Measurements from ENCODE around the gene PUM2. TPM values are rescaled to one million over a fixed set of nuclear protein-coding genes. Genes with fewer than 3 reads are reported as not detected.

The PUM2 gene
- polyA plus RNA-seq, 1 of the 3 experiments (the other 2 are of a cell fraction): 19.7 TPM

GRCh38 chr2:20208476-20208859 lies 142.2 kb downstream of the PUM2 start:
- Histone ChIP-seq H3K27ac (ENCODE audit: low read depth in 2 of 2, low read length in 1 of 2) (no peak overlapping the region; a peak in 1 of 4 replicates), H3K27me3 (ENCODE audit: insufficient read depth) (no peaks in the 10 kb centered on the region), H3K79me2 (ENCODE audit: insufficient read depth) (peaks cover 7% of the 10 kb centered on the region; the same call in 1 of the 2 replicates), H3K36me3 (replicated peaks in 1 of 2; ENCODE audit: control insufficient read depth in 1 of 2, insufficient read depth in 2 of 2, low read length in 1 of 2) (peaks cover 0 to 13% of the 10 kb centered on the region in 2 experiments), H3F3A (replicated peaks; ENCODE audit: insufficient read depth) (no peaks in the 10 kb centered on the region), H3K4me2 (no peak overlapping the region), H4K20me1 (ENCODE audit: insufficient read depth) (0 out of 2 replicates have a peak, but pooled peaks cover 4% of the 10 kb centered on the region), H3K9me3 (no peaks in the 10 kb centered on the region), H3K4me1 (ENCODE audit: control insufficient read depth in 1 of 2, insufficient read depth in 2 of 2, low read depth in 1 of 2, low read length in 1 of 2) (peaks cover 0 to 44% of the 10 kb centered on the region in 2 experiments; a peak in 1 of 4 replicates), H3K4me3 (ENCODE audit: low read depth in 2 of 2, low read length in 1 of 2) (no peak overlapping the region), H3K9ac (no peak overlapping the region), H2AFZ (ENCODE audit: low read depth) (no peak overlapping the region), H3K9me2 (no peaks in the 10 kb centered on the region)
- no peak for TF ChIP-seq USF1 (IDR thresholded peaks at IDR 0.05; ENCODE audit: borderline replicate concordance, low read depth)
- TF ChIP-seq SIN3A (IDR thresholded peaks at IDR 0.05; ENCODE audit: borderline replicate concordance, low read depth, low read length): no peak
- no peak for TF ChIP-seq NRF1 (IDR thresholded peaks at IDR 0.05; ENCODE audit: low read depth, low read length)
- TF ChIP-seq RAD21 (IDR thresholded peaks at IDR 0.05; ENCODE audit: low read length): no peak
- TF ChIP-seq USF2 (IDR thresholded peaks at IDR 0.05; ENCODE audit: borderline replicate concordance, low read depth, low read length): no peak
- 100% methylated on average over 3 of the region's 5 CpGs for WGBS (ENCODE audit: low lambda C conversion rate)
- POLR2A ChIA-PET: no interaction called here
- CTCF ChIA-PET: interaction anchor here (0.6 to 1.6 kb wide), 7 partner anchors 9 to 105 kb away, joined by 3 to 6 read pairs (median 3); partner anchors contain the start of gene SDC1
- DNase-seq: no peak

- H3K79me2 ChIP-seq (ENCODE audit: insufficient read depth): peaks cover 5% of the 10 kb centered on the region; the same call in 1 of the 2 replicates
- 93% methylated on average over 5 of the region's 5 CpGs for WGBS (ENCODE audit: low lambda C conversion rate)
These were observed 143.6 kb downstream of the PUM2 start for GRCh38 chr2:20207051-20207450.

More at GRCh38 chr2:20207051-20207450, 143.6 kb downstream of the PUM2 start:
- peaks cover 0 to 30% of the 10 kb centered on the region in 2 experiments; a peak in 1 of 4 replicates for H3K4me1 ChIP-seq (ENCODE audit: control insufficient read depth in 1 of 2, insufficient read depth in 2 of 2, low read depth in 1 of 2, low read length in 1 of 2)
- H3K9me2 ChIP-seq: no peaks in the 10 kb centered on the region
- ChIA-PET CTCF (interaction anchor here (1.0 kb wide), 1 partner anchor 84 kb away, joined by 3 read pairs; no protein-coding TSS in a partner anchor), POLR2A (no interaction called here)
- H3K4me2 ChIP-seq: no peak overlapping the region
- H3K9ac ChIP-seq: no peak overlapping the region
- H2AFZ ChIP-seq (ENCODE audit: low read depth): no peak overlapping the region
- no peak for DNase-seq
- H3K4me3 ChIP-seq (ENCODE audit: low read depth in 2 of 2, low read length in 1 of 2): no peak overlapping the region
- H4K20me1 ChIP-seq (ENCODE audit: insufficient read depth): 0 out of 2 replicates have a peak, but pooled peaks cover 4% of the 10 kb centered on the region
- H3K9me3 ChIP-seq: no peaks in the 10 kb centered on the region
- peaks cover 0 to 27% of the 10 kb centered on the region in 2 experiments for H3K36me3 ChIP-seq (replicated peaks in 1 of 2; ENCODE audit: control insufficient read depth in 1 of 2, insufficient read depth in 2 of 2, low read length in 1 of 2)
- no peaks in the 10 kb centered on the region for H3F3A ChIP-seq (replicated peaks; ENCODE audit: insufficient read depth)
- H3K27ac ChIP-seq (ENCODE audit: low read depth in 2 of 2, low read length in 1 of 2): no peak overlapping the region
- TF ChIP-seq MXI1 (IDR thresholded peaks at IDR 0.05; ENCODE audit: low read depth, low read length): no peak
- TF ChIP-seq JUND (IDR thresholded peaks at IDR 0.05): no peak
- TF ChIP-seq EZH2phosphoT487 (IDR thresholded peaks at IDR 0.05; ENCODE audit: borderline replicate concordance, low read depth): no peak
- no peak for TF ChIP-seq GABPA (IDR thresholded peaks at IDR 0.05; ENCODE audit: low read depth)
- no peak for TF ChIP-seq CTCF (IDR thresholded peaks at IDR 0.05)
- no peak for TF ChIP-seq GATA2 (CRISPR knock-in tag; IDR thresholded peaks at IDR 0.05)
- H3K27me3 ChIP-seq (ENCODE audit: insufficient read depth): no peaks in the 10 kb centered on the region

Data from SK-N-SH (cell line).